Panc1 (cell line): Measurements from ENCODE around the gene TMEFF1.

Experiments used
- TCF7L2 ChIP-seq: IDR thresholded peaks from 2 replicates; pipeline ENCODE4 v1.6.1; 2011; ENCODE audit warnings: mild to moderate bottlenecking, low read depth, low read length, inconsistent platforms
- TF ChIP-seq, protein P1 (sequence below): fragments of 450-650 bp; IDR thresholded peaks from 2 replicates; pipeline ENCODE4 v1.5.1; 2017; ENCODE audit warnings: mild to moderate bottlenecking

DNA sequence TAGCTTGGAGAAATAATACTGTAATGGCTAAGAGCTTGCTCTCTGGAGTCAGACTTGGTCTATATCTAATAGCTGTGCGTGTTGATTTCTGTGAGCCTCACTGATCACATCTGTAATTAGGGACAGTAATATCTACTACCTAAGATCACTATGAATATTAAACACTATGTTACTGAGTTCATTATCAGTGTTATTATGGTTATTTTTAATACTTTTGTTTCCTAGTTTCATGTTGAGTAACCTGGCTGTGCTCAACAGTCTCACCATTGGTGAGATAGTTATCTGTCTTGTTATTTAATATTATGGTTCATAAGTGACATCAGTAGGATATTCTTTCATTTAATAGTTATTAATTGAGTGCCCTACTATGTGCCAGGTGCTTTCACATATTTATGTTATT is 82.5 kb downstream of the TMEFF1 start:
- TF ChIP-seq, protein P1, sequence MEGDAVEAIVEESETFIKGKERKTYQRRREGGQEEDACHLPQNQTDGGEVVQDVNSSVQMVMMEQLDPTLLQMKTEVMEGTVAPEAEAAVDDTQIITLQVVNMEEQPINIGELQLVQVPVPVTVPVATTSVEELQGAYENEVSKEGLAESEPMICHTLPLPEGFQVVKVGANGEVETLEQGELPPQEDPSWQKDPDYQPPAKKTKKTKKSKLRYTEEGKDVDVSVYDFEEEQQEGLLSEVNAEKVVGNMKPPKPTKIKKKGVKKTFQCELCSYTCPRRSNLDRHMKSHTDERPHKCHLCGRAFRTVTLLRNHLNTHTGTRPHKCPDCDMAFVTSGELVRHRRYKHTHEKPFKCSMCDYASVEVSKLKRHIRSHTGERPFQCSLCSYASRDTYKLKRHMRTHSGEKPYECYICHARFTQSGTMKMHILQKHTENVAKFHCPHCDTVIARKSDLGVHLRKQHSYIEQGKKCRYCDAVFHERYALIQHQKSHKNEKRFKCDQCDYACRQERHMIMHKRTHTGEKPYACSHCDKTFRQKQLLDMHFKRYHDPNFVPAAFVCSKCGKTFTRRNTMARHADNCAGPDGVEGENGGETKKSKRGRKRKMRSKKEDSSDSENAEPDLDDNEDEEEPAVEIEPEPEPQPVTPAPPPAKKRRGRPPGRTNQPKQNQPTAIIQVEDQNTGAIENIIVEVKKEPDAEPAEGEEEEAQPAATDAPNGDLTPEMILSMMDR = no peak
- TF ChIP-seq TCF7L2 = no peak
